Ovary (tissue), 3 donors: ENCODE results near the gene SFTA2.

ENCODE experiments used
- CTCF ChIP-seq, 3 donors: fragments of 450-650 bp in 2 of 3; fragments of 200-600 bp in 1 of 3; IDR thresholded peaks; one replicate each; pipeline versions ENCODE4 v1.5.1 to v1.8.0; 2016 to 2022; ENCODE audit warnings: antibody characterized with exemption in 3 of 3, mild to moderate bottlenecking in 1 of 3
- EP300 ChIP-seq: sonication (generic); formaldehyde crosslinking; IDR thresholded peaks from one replicate; pipeline ENCODE4 v1.6.1; 2017; ENCODE audit warnings: antibody characterized with exemption
- POLR2A ChIP-seq: fragments of 450-650 bp; IDR thresholded peaks from one replicate; pipeline ENCODE4 v1.6.1; 2017; ENCODE audit warnings: antibody characterized with exemption, mild to moderate bottlenecking, moderate library complexity
- donor health status: DM: no; HTN: no; CAD: no.

GRCh38 chr6:30970946-30971345 is 39.0 kb upstream of the SFTA2 start:
- TF ChIP-seq CTCF (IDR thresholded peaks at IDR 0.05): no peak
- no peak for TF ChIP-seq POLR2A
- no peak for TF ChIP-seq EP300
